CD4-positive, alpha-beta T cell treated with Interleukin-17A for 1 hour (primary cell): Measurements from ENCODE around the gene TNFRSF18.
"Not testable (repeated sequence)": the region's sequence is repeated elsewhere in the genome, so short reads cannot be mapped to it uniquely, and the experiment has no call there.

ENCODE experiments used
- DNase-seq: peaks from one replicate; pipeline ENCODE4 v3.0.0-alpha.2; 2020

The TNFRSF18 gene

DNA sequence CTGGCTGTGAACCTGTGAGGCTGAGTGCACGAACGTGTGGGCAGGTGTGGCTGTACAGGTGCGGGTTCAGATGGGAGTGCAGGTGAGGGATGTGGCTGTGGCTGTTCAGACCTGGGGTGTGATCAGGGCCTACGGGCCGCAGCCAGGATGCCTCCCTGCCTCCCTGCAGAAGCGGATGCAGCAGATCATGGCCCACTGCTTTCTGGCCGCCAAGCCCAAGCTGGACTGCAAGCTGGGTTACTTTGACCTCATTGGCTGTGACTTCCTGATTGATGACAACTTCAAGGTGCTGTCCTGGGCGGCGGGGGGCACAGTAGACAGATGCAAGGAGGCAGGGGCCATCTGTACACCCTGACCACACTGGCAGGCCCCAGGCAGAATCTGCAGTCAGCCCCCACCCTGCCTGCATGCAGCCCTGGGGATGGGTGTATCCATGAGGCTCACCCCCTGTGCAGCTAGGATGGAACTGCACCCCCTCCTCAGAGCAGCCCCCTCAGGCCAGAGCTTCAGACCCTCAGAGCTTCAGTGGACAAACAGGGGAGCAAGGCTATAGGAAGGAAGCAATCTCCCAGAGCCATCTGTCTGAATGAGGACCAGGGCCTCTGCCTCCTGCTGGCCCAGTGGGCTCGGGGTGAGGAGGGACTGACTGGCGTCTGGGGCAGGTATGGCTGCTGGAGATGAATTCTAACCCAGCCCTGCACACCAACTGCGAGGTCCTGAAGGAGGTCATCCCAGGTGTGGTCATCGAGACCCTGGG is 9.8 kb downstream of the TNFRSF18 start:
- no peak for DNase-seq

DNA sequence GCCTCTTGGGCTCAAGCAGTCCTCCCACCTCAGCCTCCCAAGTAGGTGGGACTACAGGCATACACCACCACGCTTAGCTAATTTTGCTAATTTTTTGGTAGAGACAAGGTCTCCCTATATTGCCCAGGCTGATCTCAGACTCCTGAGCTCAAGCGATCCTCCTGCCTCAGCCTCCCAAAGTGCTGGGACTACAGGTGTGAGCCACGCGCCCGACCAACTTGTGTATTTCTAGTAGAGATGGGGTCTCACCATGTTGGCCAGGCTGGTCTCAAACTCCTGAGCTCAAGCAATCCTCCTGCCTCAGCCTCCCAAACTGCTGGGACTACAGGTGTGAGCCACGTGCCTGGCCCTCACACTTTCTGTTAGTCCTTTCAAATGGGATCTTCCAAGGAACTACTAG is 10.7 kb downstream of the TNFRSF18 start:
- DNase-seq = not testable (repeated sequence)

DNA sequence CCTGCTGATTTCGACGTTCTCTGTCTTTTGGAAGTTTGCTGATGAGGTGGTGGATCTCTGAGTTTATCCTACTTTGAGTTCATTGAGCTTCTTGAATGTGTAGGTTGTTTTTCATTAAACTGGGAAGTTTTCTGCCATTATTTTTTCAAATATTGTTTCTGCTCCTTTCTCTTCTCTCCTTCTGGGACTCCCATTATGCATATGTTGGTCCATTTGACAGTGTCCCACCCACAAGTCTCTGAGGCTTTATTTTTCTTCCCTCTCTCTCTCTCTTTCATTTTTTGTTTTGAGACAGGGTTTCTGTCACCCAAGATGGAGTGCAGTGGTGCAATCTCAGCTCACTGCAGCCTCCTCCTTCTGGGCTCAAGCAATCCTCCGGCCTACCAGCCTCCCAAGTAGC is 11.7 kb downstream of the TNFRSF18 start:
- no peak for DNase-seq

- no peak for DNase-seq
These were observed 14.7 kb downstream of the TNFRSF18 start for GRCh38 chr1:1191734-1192133.

GRCh38 chr1:1189111-1189510 is 17.3 kb downstream of the TNFRSF18 start:
- DNase-seq = no peak

GRCh38 chr1:1187938-1188337 is 18.5 kb downstream of the TNFRSF18 start:
- no peak for DNase-seq

DNA sequence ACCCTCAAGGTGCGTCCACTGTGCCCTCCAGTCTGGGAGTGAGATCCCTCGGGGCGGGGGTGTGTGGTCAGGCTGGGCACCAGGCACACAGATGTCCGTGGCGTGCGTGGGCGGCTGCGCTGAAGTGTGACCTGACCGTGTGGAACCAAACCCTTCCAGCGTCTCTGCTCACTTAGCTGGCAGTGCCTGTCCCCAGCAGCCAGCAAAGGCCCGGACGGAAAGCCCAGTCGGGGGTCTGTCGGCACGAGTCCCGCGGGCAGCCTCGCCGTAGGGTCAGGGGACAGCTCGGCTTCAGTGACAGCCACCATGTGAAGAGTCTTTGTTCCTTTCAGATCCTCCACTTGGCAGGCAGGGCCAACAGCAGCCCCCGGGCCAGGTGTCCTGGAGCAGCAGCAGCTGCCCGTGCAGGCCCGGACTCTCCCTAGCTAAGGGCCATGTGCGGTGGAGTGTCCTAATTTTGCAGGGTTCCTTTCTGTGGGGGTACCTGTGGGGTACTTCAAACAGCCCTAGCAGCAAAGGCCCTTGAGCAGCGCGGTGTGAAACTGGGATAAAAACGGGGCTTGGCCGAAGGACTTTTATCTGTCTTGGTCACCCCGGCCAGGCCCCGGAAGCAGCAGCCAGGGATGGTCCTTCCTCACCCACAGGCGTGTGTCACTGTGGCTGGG is 21.2 kb downstream of the TNFRSF18 start:
- no peak for DNase-seq

DNA sequence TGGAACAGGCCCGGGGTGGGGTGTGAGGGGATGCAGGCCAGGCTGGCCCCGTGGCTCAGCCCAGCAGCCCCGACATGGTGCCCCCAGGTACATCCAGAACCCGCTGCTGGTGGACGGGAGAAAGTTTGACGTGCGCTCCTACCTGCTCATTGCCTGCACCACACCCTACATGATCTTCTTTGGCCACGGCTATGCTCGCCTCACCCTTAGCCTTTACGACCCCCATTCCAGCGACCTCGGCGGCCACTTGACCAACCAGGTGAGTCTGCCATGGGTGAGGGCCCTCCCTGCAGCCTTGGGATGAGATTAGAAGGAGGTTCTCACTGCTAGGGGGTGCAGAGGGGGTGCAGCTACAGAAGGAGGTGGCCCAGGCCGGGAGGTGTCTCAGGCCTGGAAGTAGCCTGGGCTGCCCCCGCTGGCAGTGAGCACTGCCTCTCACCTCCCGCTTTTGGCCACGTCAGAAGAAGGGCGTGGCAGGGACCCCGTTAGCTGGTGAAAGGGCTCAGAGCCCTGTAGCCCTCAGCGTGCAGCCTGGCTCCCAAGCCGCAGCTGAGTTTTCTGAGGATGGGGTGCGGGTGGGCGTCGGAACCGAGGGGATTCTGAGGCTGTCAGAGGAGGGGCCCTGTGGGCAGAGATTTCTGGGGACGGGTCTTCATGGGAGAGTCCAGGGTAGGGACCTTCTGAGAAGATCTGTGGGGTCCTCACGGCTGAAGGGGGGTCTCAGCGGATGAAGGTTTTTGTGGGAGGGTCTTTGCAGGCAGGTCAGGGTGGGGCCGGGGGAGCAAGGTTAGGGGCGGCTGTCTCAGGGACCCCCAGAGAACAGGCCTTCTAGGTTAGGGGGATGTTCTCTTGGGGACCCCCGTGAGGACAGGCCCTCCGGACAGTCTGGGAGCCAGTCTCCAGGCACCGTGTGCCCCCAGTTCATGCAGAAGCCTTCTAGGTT is 22.3 kb downstream of the TNFRSF18 start:
- no peak for DNase-seq

- no peak for DNase-seq
These were observed 23.1 kb downstream of the TNFRSF18 start for GRCh38 chr1:1183221-1183747.

- DNase-seq = no peak
These were observed 23.7 kb downstream of the TNFRSF18 start for GRCh38 chr1:1182491-1183220.

GRCh38 chr1:1181938-1182410 is 24.4 kb downstream of the TNFRSF18 start:
- no peak for DNase-seq

DNA sequence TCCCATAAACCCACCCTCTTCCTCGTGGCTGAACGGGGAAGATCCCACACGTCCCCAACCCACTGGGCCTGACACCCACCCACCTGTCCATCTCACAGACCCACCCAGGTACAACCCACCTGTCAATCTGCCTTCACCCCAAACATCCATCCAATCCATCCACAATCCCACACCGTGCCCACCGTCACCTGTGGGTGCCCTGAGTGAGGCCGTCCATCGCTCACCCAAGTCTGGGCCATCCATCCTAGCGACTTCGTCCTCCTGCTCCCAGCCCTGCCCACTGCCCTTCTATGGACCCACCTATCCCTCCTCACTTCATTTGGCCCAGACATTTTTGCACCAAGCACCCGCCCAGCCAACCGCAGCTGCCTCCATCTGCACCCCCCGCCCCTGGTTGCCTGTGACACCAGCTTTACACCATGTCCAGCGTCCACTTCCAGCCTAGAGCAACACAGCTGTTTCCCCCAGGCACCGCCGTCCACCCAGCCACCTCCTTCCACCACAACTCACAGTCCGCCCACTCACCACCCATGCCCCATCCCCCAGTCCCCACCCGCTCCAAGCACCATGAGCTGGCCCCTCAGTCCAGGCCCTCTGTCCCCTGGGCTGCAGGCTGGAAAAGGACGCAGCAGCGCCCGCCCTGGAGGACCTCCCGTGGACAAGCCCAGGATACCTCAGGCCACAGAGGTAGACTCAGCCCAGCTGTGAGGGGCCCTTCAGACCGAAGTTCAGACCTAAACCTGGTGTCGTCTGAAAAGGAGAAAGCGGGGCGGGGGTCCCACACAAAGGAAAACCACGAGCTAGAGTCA is 25.1 kb downstream of the TNFRSF18 start:
- DNase-seq = no peak

- no peak for DNase-seq
These were observed 26.2 kb downstream of the TNFRSF18 start for GRCh38 chr1:1179983-1180861.

- DNase-seq = no peak
These were observed 26.9 kb downstream of the TNFRSF18 start for GRCh38 chr1:1179346-1179982.

DNA sequence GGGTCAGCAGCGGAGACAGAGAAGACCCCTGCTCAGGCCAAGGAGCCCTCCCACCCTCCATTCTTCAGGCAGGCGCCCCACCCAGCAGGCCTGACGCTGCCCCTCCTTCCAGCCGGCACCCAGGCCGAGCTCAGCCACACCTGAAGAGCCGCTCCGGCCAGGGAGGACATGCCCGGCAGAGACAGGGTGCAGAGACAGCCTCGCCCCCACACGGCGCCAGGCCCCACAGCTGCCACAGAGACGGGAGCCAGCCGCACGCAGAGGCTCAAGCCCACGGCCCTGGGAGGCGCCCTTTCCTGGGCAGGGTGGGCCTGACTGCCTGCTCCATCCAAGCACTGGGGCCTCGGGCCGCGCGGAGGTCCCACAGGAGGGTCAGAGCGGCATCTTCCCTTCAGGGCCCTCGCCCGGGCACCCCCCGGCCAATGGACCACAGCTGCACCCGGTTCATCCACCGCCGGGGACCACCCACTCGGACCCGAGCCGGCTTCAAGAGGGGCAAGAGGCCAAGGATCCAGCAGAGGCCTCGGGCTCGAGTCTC is 27.5 kb downstream of the TNFRSF18 start:
- no peak for DNase-seq

DNA sequence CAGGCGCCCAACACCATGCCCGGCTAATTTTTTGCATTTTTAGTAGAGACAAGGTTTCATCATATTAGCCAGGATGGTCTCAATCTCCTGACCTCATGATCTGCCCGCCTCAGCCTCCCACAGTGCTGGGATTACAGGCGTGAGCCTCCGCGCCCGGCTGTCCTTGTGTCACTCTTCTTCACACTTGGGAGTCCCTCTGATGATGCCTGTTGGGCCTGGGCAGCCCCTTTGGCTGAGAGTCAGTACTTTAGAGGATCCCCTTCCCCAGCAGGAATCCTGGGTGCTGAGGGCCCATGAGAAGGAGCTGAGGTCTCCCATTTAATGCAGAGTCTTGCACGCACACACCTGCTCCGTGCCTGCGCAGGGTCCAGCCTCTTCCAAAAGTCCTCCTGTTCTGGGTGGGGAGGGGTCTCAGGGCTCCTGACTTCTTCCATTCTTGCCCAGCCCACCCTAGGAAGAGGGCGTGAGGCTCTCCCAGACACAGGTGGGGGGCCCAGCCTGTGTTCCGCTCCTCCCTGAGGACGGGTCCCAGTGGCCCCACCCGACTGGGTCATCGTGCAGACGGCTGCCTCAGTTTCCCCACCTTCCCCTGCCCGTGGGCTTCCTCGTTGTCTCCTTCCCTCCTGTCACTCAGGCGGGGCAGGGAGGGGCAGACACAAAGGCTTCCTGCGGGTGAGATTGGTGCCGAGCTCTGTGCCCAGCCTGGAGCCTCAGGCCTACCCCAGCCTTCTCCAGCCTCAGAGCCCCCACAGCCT is 28.8 kb downstream of the TNFRSF18 start:
- no peak for DNase-seq

DNA sequence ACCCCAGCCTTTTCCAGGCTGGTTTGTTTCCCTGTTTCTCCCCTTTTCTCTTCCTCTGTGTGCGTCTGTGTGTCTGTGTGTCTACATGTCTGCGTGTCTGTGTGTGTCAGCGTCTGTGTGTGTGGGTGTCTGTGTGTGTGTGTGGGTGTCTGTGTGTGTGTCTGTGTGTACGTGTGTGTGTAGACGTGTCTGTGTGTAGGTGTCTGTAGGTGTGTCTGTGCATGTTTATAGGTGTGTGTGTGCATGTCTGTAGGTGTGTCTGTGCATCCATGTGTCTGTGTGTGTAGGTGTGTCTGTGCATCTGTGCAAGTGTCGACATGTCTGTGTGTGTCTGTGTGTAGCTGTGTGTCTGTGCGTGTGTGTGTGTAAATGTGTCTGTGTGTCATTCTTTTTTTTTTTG is 29.5 kb downstream of the TNFRSF18 start:
- no peak for DNase-seq

DNA sequence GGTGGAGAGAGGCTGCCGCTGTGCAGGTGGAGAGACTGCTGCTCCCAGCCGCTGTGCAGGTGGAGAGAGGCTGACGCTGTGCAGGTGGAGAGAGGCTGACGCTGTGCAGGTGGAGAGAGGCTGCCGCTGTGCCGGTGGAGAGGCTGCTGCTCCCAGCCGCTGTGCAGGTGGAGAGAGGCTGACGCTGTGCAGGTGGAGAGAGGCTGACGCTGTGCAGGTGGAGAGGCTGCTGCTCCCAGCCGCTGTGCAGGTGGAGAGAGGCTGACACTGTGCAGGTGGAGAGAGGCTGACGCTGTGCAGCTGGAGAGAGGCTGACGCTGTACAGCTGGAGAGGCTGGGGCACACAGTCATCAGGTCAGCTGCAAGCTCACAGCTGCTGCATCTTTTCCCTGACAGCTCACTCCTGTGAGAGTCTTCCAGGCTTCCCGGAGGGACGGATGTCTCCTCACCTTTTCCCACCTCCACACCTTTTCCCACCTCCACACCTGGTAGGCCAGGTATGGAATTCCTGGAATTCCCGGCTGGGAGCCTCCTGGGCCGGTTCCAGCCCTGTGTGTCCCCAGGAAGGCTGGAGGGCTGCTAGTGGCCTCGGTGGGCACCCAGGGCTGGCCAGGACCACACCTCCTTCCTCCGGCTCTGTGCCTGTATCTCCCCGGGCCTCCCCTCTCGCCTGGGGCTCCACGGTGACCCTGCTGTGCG is 30.2 kb downstream of the TNFRSF18 start:
- not testable (repeated sequence) for DNase-seq
